ENCODE measurements around the gene ZNF174. TPM values are rescaled to one million over a fixed set of nuclear protein-coding genes. Genes with fewer than 3 reads are reported as not detected.

Gene ZNF174
- polyA plus RNA-seq, 2 of the 4 experiments (the other 2 are of a cell fraction): 9.5 to 15.8 TPM

GRCh38 chr16:3443108-3444031, 42.4 kb downstream of the ZNF174 start, which contains the start of the genes NAA60 and ZNF597:
Gene NAA60 (plus strand): TSS chr16:3443680. CDS start chr16:3476228, 32,548 bp downstream.
Gene ZNF597 (minus strand): TSS chr16:3443504. CDS start chr16:3443153, 351 bp downstream.
- Histone ChIP-seq H3K4me1 (no peaks in the 10 kb centered on the region), H3K4me3 (peak within 1 kb of the TSS; percentile 60), H3K9me3 (peaks cover 42% of the 10 kb centered on the region), H3K4me2 (peak within 1 kb of the TSS; percentile 68), H3K27ac (peak within 1 kb of the TSS; percentile 65 to 86)
- 66% methylated on average over 61 of the region's 61 CpGs for WGBS (ENCODE audit: missing lambda C conversion rate)
- ATAC-seq: peak; percentile 99
- POLR2A ChIA-PET: interaction anchor here (0.8 to 1.6 kb wide), 4 partner anchors 14 to 160 kb away, joined by 3 to 12 read pairs (median 5); partner anchors contain the start of genes ZNF174, ZNF263 and ZSCAN32
- TF ChIP-seq POLR2A (IDR thresholded peaks at IDR 0.05; ENCODE audit: low read length) (peak; percentile 35), CHD2 (IDR thresholded peaks at IDR 0.05; ENCODE audit: low read length, partially characterized antibody) (no peak), RFX5 (IDR thresholded peaks at IDR 0.05) (no peak)
- FAIRE-seq: no peak
- CTCF ChIA-PET: interaction anchor here (0.7 to 1.2 kb wide), 3 partner anchors 11 to 42 kb away, joined by 3 to 4 read pairs (median 3); no protein-coding TSS in a partner anchor
- DNase-seq (ENCODE audit: low read depth in 1 of 2, low spot score in 1 of 2): peak; percentile 68 to 92

DNA sequence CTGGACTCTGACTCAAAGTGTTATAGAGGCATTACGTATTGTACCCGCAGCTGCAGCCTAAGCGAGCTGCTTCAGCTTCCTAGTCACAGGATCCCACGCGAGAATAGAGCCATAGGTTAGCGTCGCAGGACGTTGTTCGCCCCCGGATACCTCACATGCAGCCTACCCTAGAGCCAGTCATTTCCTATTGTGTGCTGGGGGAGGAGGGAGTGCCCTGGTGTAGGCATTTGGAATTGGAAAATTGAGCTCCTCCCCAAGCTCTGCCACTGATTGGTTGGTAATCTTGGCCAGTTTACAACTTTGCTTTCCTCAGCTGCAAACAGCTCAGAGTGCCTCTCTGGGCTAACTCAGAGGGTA, 43.0 kb downstream of the ZNF174 start:
- WGBS (ENCODE audit: missing lambda C conversion rate): 56% methylated on average over 10 of the region's 10 CpGs
- ATAC-seq (peak; percentile 76 to 87), DNase-seq (ENCODE audit: low read depth in 1 of 2, low spot score in 1 of 2) (peak in 1 of 2 experiments; percentile 64), FAIRE-seq (no peak)
- ChIA-PET CTCF (interaction anchor here (1.2 kb wide), 1 partner anchor 13 kb away, joined by 4 read pairs; no protein-coding TSS in a partner anchor), POLR2A (interaction anchor here (0.9 to 1.6 kb wide), 3 partner anchors 13 to 43 kb away, joined by 4 to 12 read pairs (median 6); partner anchors contain the start of genes ZNF174 and ZSCAN32)
- peak overlapping the region; percentile 61 to 78 for H3K27ac ChIP-seq
- no peaks in the 10 kb centered on the region for H3K4me1 ChIP-seq
- H3K9me3 ChIP-seq: peaks cover 39% of the 10 kb centered on the region
- TF ChIP-seq MAZ (IDR thresholded peaks at IDR 0.05; ENCODE audit: borderline replicate concordance, low read depth, low read length): no peak
- peak overlapping the region; percentile 68 for H3K4me2 ChIP-seq
- H3K4me3 ChIP-seq: peak overlapping the region; percentile 60

DNA sequence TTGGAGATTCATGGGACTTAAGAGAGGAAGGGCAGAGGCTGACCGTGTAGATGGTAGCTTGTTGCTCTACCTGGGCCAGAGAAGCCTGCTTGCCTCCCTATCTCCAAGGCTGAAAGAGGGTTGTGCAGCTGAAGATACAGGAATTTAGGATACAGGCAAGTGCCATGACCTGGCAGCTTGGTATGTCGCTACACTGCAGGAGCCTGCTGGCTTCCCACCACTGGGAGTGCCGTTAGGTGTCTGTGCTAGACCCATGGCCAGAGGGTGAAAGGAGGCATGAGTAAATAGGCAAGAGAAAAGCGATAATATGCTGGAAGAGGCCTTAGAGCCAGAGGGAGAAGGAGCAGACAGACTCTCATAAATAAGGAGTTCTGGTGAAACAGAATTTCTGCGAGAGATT, 53.1 kb downstream of the ZNF174 start:
- 76% methylated on average over 5 of the region's 5 CpGs for WGBS (ENCODE audit: missing lambda C conversion rate)
- no peak overlapping the region for H3K27ac ChIP-seq
- FAIRE-seq (no peak), ATAC-seq (no peak), DNase-seq (ENCODE audit: low read depth in 1 of 2, low spot score in 1 of 2) (peak in 1 of 2 experiments; percentile 35)
- ChIA-PET CTCF (interaction anchor here (0.9 kb wide), 1 partner anchor 14 kb away, joined by 3 read pairs; no protein-coding TSS in a partner anchor), POLR2A (no interaction called here)
- no peak overlapping the region for H3K4me3 ChIP-seq
- TF ChIP-seq KDM5A (IDR thresholded peaks at IDR 0.05): no peak
- no peak for TF ChIP-seq JUNB (IDR thresholded peaks at IDR 0.05)
- TF ChIP-seq TP53 (CRISPR knock-in tag; IDR thresholded peaks at IDR 0.05): no peak
- TF ChIP-seq CBX2 (IDR thresholded peaks at IDR 0.05; ENCODE audit: borderline replicate concordance, low read depth): no peak
- TF ChIP-seq KDM1A (IDR thresholded peaks at IDR 0.05; ENCODE audit: low read depth): no peak
- TF ChIP-seq FOSL2 (IDR thresholded peaks at IDR 0.05): no peak
- no peak for TF ChIP-seq FOSL2 (CRISPR knock-in tag; IDR thresholded peaks at IDR 0.05)
- no peak for TF ChIP-seq ELK1 (IDR thresholded peaks at IDR 0.05; ENCODE audit: low read depth, low read length)
- TF ChIP-seq HDAC2 (IDR thresholded peaks at IDR 0.05): no peak
- H3K4me1 ChIP-seq: peaks cover 11% of the 10 kb centered on the region
- H3K4me2 ChIP-seq: no peak overlapping the region
- H3K9me3 ChIP-seq: no peaks in the 10 kb centered on the region

GRCh38 chr16:3454631-3455147, 53.7 kb downstream of the ZNF174 start:
- Histone ChIP-seq H3K27ac (no peak overlapping the region), H3K4me3 (no peak overlapping the region), H3K4me2 (no peak overlapping the region), H3K9me3 (no peaks in the 10 kb centered on the region), H3K4me1 (peaks cover 16% of the 10 kb centered on the region)
- FAIRE-seq (no peak), ATAC-seq (no peak), DNase-seq (ENCODE audit: low read depth in 1 of 2, low spot score in 1 of 2) (no peak)
- WGBS (ENCODE audit: missing lambda C conversion rate): 81% methylated on average over 10 of the region's 10 CpGs
- POLR2A ChIA-PET: no interaction called here
- CTCF ChIA-PET: interaction anchor here (0.9 kb wide), 1 partner anchor 14 kb away, joined by 3 read pairs; no protein-coding TSS in a partner anchor
- TF ChIP-seq, protein P1, sequence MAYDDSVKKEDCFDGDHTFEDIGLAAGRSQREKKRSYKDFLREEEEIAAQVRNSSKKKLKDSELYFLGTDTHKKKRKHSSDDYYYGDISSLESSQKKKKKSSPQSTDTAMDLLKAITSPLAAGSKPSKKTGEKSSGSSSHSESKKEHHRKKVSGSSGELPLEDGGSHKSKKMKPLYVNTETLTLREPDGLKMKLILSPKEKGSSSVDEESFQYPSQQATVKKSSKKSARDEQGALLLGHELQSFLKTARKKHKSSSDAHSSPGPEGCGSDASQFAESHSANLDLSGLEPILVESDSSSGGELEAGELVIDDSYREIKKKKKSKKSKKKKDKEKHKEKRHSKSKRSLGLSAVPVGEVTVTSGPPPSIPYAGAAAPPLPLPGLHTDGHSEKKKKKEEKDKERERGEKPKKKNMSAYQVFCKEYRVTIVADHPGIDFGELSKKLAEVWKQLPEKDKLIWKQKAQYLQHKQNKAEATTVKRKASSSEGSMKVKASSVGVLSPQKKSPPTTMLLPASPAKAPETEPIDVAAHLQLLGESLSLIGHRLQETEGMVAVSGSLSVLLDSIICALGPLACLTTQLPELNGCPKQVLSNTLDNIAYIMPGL (CRISPR knock-in tag; IDR thresholded peaks at IDR 0.05; ENCODE audit: borderline replicate concordance): no peak
- TF ChIP-seq ZSCAN20 (CRISPR knock-in tag; IDR thresholded peaks at IDR 0.05) (no peak), HOXA7 (CRISPR knock-in tag; IDR thresholded peaks at IDR 0.05) (no peak), HOXB5 (CRISPR knock-in tag; IDR thresholded peaks at IDR 0.05) (no peak), CEBPB (IDR thresholded peaks at IDR 0.05) (no peak), ZFP36 (IDR thresholded peaks at IDR 0.05; ENCODE audit: borderline replicate concordance, partially characterized antibody) (no peak), FOSL2 (IDR thresholded peaks at IDR 0.05) (no peak), FOSL2 (CRISPR knock-in tag; IDR thresholded peaks at IDR 0.05) (no peak), POLR2A (IDR thresholded peaks at IDR 0.05; ENCODE audit: low read length) (no peak), BCL3 (IDR thresholded peaks at IDR 0.05) (no peak)
- TF ChIP-seq, protein P2, sequence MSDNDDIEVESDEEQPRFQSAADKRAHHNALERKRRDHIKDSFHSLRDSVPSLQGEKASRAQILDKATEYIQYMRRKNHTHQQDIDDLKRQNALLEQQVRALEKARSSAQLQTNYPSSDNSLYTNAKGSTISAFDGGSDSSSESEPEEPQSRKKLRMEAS (IDR thresholded peaks at IDR 0.05): no peak
- TF ChIP-seq, protein P3, sequence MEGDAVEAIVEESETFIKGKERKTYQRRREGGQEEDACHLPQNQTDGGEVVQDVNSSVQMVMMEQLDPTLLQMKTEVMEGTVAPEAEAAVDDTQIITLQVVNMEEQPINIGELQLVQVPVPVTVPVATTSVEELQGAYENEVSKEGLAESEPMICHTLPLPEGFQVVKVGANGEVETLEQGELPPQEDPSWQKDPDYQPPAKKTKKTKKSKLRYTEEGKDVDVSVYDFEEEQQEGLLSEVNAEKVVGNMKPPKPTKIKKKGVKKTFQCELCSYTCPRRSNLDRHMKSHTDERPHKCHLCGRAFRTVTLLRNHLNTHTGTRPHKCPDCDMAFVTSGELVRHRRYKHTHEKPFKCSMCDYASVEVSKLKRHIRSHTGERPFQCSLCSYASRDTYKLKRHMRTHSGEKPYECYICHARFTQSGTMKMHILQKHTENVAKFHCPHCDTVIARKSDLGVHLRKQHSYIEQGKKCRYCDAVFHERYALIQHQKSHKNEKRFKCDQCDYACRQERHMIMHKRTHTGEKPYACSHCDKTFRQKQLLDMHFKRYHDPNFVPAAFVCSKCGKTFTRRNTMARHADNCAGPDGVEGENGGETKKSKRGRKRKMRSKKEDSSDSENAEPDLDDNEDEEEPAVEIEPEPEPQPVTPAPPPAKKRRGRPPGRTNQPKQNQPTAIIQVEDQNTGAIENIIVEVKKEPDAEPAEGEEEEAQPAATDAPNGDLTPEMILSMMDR (IDR thresholded peaks at IDR 0.05): no peak
